ENCODE measurements around the gene EPB41L5. TPM values are rescaled to one million over a fixed set of nuclear protein-coding genes. Genes with fewer than 3 reads are reported as not detected.
A peak's percentile ranks its signal among the peaks of the same experiment; 100 is the strongest.

EPB41L5 gene
- total RNA-seq, 2 donors from 2014 or later, result 44.9 to 51.0 TPM

DNA sequence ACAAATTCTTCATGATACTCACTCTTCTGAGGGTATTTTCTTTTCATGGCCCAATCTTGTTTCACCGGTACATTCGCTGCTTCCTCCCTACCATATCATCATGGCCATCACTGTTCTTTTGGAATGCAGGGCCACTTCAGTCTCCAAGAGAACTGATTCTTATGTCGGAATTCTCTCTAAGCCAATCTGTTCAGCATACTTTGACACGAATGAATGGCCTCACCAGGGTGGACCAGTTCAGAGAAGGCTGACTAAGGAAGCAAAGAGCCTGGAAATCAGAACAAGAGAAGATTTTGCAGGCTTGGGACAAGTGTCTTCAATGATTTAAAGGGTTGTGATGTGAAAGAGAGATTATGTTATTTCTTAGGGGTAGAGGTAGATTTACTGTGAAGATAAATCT is 5.0 kb upstream of the EPB41L5 start:
- H3K27ac ChIP-seq (ENCODE audit: low read depth, low read length), result no peak overlapping the region
- DNase-seq, result no peak
- H3K9ac ChIP-seq (ENCODE audit: extremely low read depth, low read length, poor library complexity, severe bottlenecking), result no peak overlapping the region
- H3K4me1 ChIP-seq (ENCODE audit: control insufficient read depth, insufficient read depth, low read length), result no peaks in the 10 kb centered on the region
- no peaks in the 10 kb centered on the region for H3K9me3 ChIP-seq (ENCODE audit: control insufficient read depth, low read length)
- Mint-ChIP-seq H3K4me3 (no peak overlapping the region), H3K36me3 (ENCODE audit: low read depth) (no peaks in the 10 kb centered on the region), H3K27ac (no peak overlapping the region), H3K27me3 (ENCODE audit: insufficient read depth) (peaks cover 9% of the 10 kb centered on the region), H3K4me1 (no peaks in the 10 kb centered on the region), H3K9me3 (no peaks in the 10 kb centered on the region)
- H3K4me3 ChIP-seq (ENCODE audit: low read length), result no peak overlapping the region
- H3K27me3 ChIP-seq (ENCODE audit: control insufficient read depth, insufficient read depth, low read length, poor library complexity, severe bottlenecking), result peaks cover 7% of the 10 kb centered on the region
- TF ChIP-seq, protein P1, sequence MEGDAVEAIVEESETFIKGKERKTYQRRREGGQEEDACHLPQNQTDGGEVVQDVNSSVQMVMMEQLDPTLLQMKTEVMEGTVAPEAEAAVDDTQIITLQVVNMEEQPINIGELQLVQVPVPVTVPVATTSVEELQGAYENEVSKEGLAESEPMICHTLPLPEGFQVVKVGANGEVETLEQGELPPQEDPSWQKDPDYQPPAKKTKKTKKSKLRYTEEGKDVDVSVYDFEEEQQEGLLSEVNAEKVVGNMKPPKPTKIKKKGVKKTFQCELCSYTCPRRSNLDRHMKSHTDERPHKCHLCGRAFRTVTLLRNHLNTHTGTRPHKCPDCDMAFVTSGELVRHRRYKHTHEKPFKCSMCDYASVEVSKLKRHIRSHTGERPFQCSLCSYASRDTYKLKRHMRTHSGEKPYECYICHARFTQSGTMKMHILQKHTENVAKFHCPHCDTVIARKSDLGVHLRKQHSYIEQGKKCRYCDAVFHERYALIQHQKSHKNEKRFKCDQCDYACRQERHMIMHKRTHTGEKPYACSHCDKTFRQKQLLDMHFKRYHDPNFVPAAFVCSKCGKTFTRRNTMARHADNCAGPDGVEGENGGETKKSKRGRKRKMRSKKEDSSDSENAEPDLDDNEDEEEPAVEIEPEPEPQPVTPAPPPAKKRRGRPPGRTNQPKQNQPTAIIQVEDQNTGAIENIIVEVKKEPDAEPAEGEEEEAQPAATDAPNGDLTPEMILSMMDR (conservative IDR thresholded peaks at IDR 0.05), result no peak
- no peaks in the 10 kb centered on the region for H3K36me3 ChIP-seq (ENCODE audit: control insufficient read depth, insufficient read depth, low read length)
- 88 to 94% methylated on average over 4 of the region's 4 CpGs for WGBS, 2 experiments (ENCODE audit: insufficient coverage in 1 of 2, insufficient read length in 1 of 2)

DNA sequence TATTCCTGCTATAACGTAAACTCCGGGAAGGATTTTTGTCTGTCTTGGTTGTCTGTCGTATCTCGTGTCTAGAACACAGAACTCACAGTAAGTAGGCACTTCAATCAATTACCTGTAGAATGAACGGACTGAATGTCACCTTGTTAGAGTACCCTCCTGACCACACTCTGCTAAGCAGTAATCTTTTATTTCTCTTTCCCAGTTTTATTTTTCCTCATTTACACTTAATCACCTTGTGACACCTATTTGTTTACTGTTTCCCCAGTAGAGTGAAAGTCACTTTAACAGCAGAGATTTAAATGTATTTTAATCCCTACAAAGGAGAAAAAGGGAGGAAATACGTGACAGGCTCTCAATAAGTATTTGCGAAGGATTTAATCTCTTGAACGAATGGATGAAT is 514 bp upstream of the EPB41L5 start:
- DNase-seq, result no peak
- Mint-ChIP-seq H3K4me1 (peaks cover 12% of the 10 kb centered on the region), H3K9me3 (peaks cover 4% of the 10 kb centered on the region), H3K27me3 (ENCODE audit: insufficient read depth) (peaks cover 9% of the 10 kb centered on the region), H3K36me3 (ENCODE audit: low read depth) (peaks cover 12% of the 10 kb centered on the region), H3K4me3 (peak overlapping the region; percentile 84), H3K27ac (peak overlapping the region; percentile 33)
- Histone ChIP-seq H3K4me3 (ENCODE audit: low read length) (peak overlapping the region; percentile 98), H3K9ac (ENCODE audit: extremely low read depth, low read length, poor library complexity, severe bottlenecking) (peak overlapping the region; percentile 91), H3K9me3 (ENCODE audit: control insufficient read depth, low read length) (no peaks in the 10 kb centered on the region), H3K36me3 (ENCODE audit: control insufficient read depth, insufficient read depth, low read length) (peaks cover 5% of the 10 kb centered on the region), H3K4me1 (ENCODE audit: control insufficient read depth, insufficient read depth, low read length) (no peaks in the 10 kb centered on the region), H3K27ac (ENCODE audit: low read depth, low read length) (no peak overlapping the region), H3K27me3 (ENCODE audit: control insufficient read depth, insufficient read depth, low read length, poor library complexity, severe bottlenecking) (peaks cover 7% of the 10 kb centered on the region)
- TF ChIP-seq, protein P1 (conservative IDR thresholded peaks at IDR 0.05), result no peak
- 52 to 56% methylated on average over 8 of the region's 8 CpGs for whole genome bisulfite sequencing, 2 experiments (ENCODE audit: insufficient coverage in 1 of 2, insufficient read length in 1 of 2)

DNA sequence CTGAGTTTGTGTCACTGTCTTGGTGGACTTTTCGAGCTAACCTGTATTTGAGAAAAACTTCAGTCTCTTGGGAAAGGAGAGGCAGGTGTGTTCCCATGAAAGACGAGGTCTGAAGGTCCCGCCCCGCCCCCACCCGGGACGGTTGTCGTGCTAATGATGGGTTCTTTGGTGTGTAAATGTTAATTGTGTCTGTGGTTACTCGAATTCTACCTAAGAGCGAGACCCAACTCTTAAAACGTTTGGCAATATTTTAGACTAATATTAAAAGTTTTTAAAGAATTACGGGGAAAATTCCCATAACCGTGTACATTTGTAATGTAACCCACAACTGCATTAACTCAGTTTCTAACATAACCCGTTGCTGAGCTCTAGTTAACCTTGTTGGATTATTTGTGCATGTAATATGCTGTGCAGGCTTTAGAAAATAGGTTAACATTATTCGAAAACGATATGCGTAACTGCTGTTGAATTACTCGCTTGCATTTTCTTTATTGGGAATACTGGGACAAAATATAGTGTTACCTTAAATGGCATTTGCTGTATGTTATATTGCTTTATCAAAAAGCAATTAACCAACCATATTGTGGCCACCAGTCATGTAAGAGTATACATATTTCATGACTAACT is 833 bp downstream of the EPB41L5 start:
- Histone ChIP-seq H3K9me3 (ENCODE audit: control insufficient read depth, low read length) (no peaks in the 10 kb centered on the region), H3K4me1 (ENCODE audit: control insufficient read depth, insufficient read depth, low read length) (no peaks in the 10 kb centered on the region)
- peak overlapping the region; percentile 97 for H3K27ac Mint-ChIP-seq

More for the DNA sequence above, 833 bp downstream of the EPB41L5 start:
- H3K4me1 Mint-ChIP-seq, result peaks cover 12% of the 10 kb centered on the region
- peaks cover 9% of the 10 kb centered on the region for H3K27me3 Mint-ChIP-seq (ENCODE audit: insufficient read depth)
- peak overlapping the region; percentile 84 for H3K4me3 Mint-ChIP-seq
- peaks cover 12% of the 10 kb centered on the region for H3K36me3 Mint-ChIP-seq (ENCODE audit: low read depth)
- peaks cover 6% of the 10 kb centered on the region for H3K36me3 ChIP-seq (ENCODE audit: control insufficient read depth, insufficient read depth, low read length)
- DNase-seq, result peak; percentile 83
- TF ChIP-seq, protein P1 (conservative IDR thresholded peaks at IDR 0.05), result no peak
- peaks cover 7% of the 10 kb centered on the region for H3K27me3 ChIP-seq (ENCODE audit: control insufficient read depth, insufficient read depth, low read length, poor library complexity, severe bottlenecking)
- peak overlapping the region; percentile 87 for H3K27ac ChIP-seq (ENCODE audit: low read depth, low read length)
- H3K9me3 Mint-ChIP-seq, result peaks cover 4% of the 10 kb centered on the region
- peak overlapping the region; percentile 91 for H3K9ac ChIP-seq (ENCODE audit: extremely low read depth, low read length, poor library complexity, severe bottlenecking)
- 14 to 28% methylated on average over 7 to 14 of the region's 17 CpGs for WGBS, 2 experiments (ENCODE audit: insufficient coverage in 1 of 2, insufficient read length in 1 of 2)
- H3K4me3 ChIP-seq (ENCODE audit: low read length), result peak overlapping the region; percentile 98

Measured in endodermal cell (in vitro differentiated cells).